Suprapubic skin (tissue), 3 donors: ENCODE results near the gene ROBO2.

ENCODE experiments used
- EP300 ChIP-seq: sonication (generic); formaldehyde crosslinking; IDR thresholded peaks from one replicate; pipeline ENCODE4 v1.6.1; 2017; ENCODE audit warnings: antibody characterized with exemption
- POLR2A ChIP-seq, 2 donors: fragments of 450-650 bp; IDR thresholded peaks; one replicate each; pipeline ENCODE4 v1.6.1; 2017; ENCODE audit warnings: antibody characterized with exemption in 2 of 2, mild to moderate bottlenecking in 2 of 2, moderate library complexity in 2 of 2
- TF ChIP-seq, protein P1 (sequence below), 2 donors: fragments of 200-600 bp in 1 of 2; fragments of 450-650 bp in 1 of 2; sonication (generic) in 1 of 2; IDR thresholded peaks; one replicate each; pipeline ENCODE4 v1.5.1; 2016 to 2019; ENCODE audit warnings: antibody characterized with exemption in 2 of 2, mild to moderate bottlenecking in 1 of 2, moderate library complexity in 1 of 2

DNA sequence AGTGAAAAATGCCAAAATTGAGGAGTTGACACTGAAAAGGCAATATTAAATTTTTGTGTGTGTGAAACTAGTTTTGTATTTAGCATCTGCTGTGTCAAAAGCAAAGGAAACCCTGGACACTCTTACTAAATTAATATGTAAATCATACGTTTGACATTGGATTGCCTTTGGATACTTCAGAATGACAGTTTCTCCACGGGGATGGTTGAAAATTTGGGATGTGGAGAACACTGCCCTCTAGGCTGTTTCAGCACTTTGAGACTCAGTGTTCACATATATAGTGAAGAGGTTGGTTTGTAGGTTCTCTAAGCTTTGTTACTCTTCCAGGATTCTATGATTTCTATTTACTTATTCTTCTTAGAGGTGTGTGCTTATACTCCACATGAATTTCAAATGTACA lies 3.0 kb downstream of the ROBO2 start:
- TF ChIP-seq, protein P1, sequence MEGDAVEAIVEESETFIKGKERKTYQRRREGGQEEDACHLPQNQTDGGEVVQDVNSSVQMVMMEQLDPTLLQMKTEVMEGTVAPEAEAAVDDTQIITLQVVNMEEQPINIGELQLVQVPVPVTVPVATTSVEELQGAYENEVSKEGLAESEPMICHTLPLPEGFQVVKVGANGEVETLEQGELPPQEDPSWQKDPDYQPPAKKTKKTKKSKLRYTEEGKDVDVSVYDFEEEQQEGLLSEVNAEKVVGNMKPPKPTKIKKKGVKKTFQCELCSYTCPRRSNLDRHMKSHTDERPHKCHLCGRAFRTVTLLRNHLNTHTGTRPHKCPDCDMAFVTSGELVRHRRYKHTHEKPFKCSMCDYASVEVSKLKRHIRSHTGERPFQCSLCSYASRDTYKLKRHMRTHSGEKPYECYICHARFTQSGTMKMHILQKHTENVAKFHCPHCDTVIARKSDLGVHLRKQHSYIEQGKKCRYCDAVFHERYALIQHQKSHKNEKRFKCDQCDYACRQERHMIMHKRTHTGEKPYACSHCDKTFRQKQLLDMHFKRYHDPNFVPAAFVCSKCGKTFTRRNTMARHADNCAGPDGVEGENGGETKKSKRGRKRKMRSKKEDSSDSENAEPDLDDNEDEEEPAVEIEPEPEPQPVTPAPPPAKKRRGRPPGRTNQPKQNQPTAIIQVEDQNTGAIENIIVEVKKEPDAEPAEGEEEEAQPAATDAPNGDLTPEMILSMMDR (IDR thresholded peaks at IDR 0.05), result no peak
- TF ChIP-seq EP300 (no peak), POLR2A (IDR thresholded peaks at IDR 0.05) (no peak)
